DOHH2 (cell line): ENCODE results near the gene MRPL11.

Source experiments
- EZH2phosphoT487 ChIP-seq: fragments of 200-600 bp; sonication (generic); IDR thresholded peaks from 2 replicates; pipeline ENCODE4 v1.6.1; 2017; ENCODE audit warnings: borderline replicate concordance, mild to moderate bottlenecking, antibody characterized with exemption, low read length, moderate library complexity, mixed read lengths
- TF ChIP-seq, protein P1 (sequence below): fragments of 200-600 bp; sonication (generic); IDR thresholded peaks from one replicate; pipeline ENCODE4 v1.5.1; 2014; ENCODE audit warnings: antibody characterized with exemption, mild to moderate bottlenecking, low read depth, low read length; ENCODE audit not compliant: poor library complexity, severe bottlenecking

DNA sequence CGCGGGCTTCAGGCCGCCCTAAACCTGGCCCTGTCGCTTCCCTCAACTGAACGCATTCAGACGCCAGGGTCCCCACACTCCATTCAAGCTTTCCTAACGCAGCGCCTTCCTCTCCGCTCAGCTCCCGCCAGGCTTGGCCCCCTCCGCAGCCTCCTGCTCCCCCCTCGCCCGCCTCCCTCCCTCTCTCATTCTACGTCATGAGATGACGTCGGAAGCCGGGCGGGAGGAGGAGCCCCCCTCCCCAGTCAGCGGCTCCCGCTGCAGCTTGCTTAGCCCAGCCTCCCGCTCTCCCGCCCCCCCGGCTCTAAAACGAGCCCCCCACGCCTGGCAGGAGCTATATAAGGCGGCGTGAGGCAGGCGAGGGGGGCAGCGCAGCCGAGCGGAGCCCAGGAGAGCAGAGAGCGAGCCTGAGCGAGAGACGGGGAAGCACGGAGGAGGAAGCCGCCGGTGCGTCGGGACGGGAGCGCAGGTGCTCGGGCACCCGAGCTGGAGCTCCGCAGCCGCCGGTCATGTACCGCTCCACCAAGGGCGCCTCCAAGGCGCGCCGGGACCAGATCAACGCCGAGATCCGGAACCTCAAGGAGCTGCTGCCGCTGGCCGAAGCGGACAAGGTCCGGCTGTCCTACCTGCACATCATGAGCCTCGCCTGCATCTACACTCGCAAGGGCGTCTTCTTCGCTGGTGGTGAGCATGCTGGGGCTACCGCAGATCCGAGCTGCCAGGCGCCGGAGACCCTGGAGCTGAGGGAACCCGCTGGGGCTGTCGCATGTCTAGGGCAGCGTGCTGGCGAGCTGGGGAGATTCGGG, 17.8 kb downstream of the MRPL11 start, which contains the start of gene NPAS4:
- TF ChIP-seq, protein P1, sequence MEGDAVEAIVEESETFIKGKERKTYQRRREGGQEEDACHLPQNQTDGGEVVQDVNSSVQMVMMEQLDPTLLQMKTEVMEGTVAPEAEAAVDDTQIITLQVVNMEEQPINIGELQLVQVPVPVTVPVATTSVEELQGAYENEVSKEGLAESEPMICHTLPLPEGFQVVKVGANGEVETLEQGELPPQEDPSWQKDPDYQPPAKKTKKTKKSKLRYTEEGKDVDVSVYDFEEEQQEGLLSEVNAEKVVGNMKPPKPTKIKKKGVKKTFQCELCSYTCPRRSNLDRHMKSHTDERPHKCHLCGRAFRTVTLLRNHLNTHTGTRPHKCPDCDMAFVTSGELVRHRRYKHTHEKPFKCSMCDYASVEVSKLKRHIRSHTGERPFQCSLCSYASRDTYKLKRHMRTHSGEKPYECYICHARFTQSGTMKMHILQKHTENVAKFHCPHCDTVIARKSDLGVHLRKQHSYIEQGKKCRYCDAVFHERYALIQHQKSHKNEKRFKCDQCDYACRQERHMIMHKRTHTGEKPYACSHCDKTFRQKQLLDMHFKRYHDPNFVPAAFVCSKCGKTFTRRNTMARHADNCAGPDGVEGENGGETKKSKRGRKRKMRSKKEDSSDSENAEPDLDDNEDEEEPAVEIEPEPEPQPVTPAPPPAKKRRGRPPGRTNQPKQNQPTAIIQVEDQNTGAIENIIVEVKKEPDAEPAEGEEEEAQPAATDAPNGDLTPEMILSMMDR: no peak
- TF ChIP-seq EZH2phosphoT487: no peak
